Lower leg skin (tissue), 3 donors: ENCODE measurements around the gene OPN1MW2.
"Not testable (repeated sequence)": the region's sequence is repeated elsewhere in the genome, so short reads cannot be mapped to it uniquely, and the experiment has no call there.

Experiments used
- CTCF ChIP-seq, 3 donors: fragments of 450-650 bp; IDR thresholded peaks; one replicate each; pipeline ENCODE4 v1.5.1; 2016; ENCODE audit warnings: antibody characterized with exemption in 3 of 3, mild to moderate bottlenecking in 3 of 3, moderate library complexity in 2 of 3
- POLR2A ChIP-seq, 2 donors: fragments of 450-650 bp; IDR thresholded peaks; one replicate each; pipeline ENCODE4 v1.6.1; 2016 to 2017; ENCODE audit warnings: antibody characterized with exemption in 2 of 2, mild to moderate bottlenecking in 1 of 2, moderate library complexity in 1 of 2

- not testable (repeated sequence) for TF ChIP-seq CTCF, POLR2A (IDR thresholded peaks at IDR 0.05)
Measured at GRCh38 chrX:154231443-154231842, 11.9 kb downstream of the OPN1MW2 start.
